ENCODE data around the gene SKAP1. TPM values are rescaled to one million over a fixed set of nuclear protein-coding genes. Genes with fewer than 3 reads are reported as not detected.

SKAP1 gene
- total and polyA plus RNA-seq, 2 experiments from 2014 or later: 0.27 TPM; not detected in 1

DNA sequence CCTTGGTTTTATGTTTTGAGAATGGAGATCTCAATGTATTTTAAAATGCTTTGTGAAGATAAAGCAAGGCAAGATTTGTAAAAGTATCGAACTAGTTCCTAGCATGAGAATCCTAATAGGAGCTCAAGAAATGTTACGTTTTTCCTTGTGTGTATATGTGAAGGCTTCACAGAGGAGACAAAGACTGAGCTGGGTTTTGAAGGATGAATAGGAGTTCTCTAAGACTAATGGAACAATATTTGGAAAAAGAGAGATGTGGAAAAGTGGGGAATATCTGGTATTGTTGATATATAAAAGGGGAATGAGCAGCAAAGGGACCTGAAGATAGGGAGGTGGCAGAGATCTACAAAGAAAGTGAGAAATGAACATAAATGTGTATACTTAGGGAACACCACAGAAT lies 195.1 kb downstream of the SKAP1 start (continued):
- TF ChIP-seq, protein P1, sequence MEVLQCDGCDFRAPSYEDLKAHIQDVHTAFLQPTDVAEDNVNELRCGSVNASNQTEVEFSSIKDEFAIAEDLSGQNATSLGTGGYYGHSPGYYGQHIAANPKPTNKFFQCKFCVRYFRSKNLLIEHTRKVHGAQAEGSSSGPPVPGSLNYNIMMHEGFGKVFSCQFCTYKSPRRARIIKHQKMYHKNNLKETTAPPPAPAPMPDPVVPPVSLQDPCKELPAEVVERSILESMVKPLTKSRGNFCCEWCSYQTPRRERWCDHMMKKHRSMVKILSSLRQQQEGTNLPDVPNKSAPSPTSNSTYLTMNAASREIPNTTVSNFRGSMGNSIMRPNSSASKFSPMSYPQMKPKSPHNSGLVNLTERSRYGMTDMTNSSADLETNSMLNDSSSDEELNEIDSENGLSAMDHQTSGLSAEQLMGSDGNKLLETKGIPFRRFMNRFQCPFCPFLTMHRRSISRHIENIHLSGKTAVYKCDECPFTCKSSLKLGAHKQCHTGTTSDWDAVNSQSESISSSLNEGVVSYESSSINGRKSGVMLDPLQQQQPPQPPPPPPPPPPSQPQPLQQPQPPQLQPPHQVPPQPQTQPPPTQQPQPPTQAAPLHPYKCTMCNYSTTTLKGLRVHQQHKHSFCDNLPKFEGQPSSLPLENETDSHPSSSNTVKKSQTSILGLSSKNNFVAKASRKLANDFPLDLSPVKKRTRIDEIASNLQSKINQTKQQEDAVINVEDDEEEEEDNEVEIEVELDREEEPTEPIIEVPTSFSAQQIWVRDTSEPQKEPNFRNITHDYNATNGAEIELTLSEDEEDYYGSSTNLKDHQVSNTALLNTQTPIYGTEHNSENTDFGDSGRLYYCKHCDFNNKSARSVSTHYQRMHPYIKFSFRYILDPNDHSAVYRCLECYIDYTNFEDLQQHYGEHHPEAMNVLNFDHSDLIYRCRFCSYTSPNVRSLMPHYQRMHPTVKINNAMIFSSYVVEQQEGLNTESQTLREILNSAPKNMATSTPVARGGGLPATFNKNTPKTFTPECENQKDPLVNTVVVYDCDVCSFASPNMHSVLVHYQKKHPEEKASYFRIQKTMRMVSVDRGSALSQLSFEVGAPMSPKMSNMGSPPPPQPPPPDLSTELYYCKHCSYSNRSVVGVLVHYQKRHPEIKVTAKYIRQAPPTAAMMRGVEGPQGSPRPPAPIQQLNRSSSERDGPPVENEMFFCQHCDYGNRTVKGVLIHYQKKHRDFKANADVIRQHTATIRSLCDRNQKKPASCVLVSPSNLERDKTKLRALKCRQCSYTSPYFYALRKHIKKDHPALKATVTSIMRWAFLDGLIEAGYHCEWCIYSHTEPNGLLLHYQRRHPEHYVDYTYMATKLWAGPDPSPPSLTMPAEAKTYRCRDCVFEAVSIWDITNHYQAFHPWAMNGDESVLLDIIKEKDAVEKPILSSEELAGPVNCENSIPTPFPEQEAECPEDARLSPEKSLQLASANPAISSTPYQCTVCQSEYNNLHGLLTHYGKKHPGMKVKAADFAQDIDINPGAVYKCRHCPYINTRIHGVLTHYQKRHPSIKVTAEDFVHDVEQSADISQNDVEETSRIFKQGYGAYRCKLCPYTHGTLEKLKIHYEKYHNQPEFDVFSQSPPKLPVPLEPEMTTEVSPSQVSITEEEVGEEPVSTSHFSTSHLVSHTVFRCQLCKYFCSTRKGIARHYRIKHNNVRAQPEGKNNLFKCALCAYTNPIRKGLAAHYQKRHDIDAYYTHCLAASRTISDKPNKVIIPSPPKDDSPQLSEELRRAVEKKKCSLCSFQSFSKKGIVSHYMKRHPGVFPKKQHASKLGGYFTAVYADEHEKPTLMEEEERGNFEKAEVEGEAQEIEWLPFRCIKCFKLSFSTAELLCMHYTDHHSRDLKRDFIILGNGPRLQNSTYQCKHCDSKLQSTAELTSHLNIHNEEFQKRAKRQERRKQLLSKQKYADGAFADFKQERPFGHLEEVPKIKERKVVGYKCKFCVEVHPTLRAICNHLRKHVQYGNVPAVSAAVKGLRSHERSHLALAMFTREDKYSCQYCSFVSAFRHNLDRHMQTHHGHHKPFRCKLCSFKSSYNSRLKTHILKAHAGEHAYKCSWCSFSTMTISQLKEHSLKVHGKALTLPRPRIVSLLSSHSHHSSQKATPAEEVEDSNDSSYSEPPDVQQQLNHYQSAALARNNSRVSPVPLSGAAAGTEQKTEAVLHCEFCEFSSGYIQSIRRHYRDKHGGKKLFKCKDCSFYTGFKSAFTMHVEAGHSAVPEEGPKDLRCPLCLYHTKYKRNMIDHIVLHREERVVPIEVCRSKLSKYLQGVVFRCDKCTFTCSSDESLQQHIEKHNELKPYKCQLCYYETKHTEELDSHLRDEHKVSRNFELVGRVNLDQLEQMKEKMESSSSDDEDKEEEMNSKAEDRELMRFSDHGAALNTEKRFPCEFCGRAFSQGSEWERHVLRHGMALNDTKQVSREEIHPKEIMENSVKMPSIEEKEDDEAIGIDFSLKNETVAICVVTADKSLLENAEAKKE (CRISPR knock-in tag; IDR thresholded peaks at IDR 0.05): no peak
- no peak for TF ChIP-seq EZH2 (IDR thresholded peaks at IDR 0.05; ENCODE audit: low read depth, unreplicated experiment)
- TF ChIP-seq, protein P2, sequence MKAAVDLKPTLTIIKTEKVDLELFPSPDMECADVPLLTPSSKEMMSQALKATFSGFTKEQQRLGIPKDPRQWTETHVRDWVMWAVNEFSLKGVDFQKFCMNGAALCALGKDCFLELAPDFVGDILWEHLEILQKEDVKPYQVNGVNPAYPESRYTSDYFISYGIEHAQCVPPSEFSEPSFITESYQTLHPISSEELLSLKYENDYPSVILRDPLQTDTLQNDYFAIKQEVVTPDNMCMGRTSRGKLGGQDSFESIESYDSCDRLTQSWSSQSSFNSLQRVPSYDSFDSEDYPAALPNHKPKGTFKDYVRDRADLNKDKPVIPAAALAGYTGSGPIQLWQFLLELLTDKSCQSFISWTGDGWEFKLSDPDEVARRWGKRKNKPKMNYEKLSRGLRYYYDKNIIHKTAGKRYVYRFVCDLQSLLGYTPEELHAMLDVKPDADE (IDR thresholded peaks at IDR 0.05): no peak
- no peak for TF ChIP-seq CREB1 (CRISPR knock-in tag; IDR thresholded peaks at IDR 0.05; ENCODE audit: low read depth)
- TF ChIP-seq, protein P3, sequence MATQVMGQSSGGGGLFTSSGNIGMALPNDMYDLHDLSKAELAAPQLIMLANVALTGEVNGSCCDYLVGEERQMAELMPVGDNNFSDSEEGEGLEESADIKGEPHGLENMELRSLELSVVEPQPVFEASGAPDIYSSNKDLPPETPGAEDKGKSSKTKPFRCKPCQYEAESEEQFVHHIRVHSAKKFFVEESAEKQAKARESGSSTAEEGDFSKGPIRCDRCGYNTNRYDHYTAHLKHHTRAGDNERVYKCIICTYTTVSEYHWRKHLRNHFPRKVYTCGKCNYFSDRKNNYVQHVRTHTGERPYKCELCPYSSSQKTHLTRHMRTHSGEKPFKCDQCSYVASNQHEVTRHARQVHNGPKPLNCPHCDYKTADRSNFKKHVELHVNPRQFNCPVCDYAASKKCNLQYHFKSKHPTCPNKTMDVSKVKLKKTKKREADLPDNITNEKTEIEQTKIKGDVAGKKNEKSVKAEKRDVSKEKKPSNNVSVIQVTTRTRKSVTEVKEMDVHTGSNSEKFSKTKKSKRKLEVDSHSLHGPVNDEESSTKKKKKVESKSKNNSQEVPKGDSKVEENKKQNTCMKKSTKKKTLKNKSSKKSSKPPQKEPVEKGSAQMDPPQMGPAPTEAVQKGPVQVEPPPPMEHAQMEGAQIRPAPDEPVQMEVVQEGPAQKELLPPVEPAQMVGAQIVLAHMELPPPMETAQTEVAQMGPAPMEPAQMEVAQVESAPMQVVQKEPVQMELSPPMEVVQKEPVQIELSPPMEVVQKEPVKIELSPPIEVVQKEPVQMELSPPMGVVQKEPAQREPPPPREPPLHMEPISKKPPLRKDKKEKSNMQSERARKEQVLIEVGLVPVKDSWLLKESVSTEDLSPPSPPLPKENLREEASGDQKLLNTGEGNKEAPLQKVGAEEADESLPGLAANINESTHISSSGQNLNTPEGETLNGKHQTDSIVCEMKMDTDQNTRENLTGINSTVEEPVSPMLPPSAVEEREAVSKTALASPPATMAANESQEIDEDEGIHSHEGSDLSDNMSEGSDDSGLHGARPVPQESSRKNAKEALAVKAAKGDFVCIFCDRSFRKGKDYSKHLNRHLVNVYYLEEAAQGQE (IDR thresholded peaks at IDR 0.05; ENCODE audit: unreplicated experiment): no peak

All from GM23338 (cell line).